Activated naive CD4-positive, alpha-beta T cell treated with anti-CD3 and anti-CD28 coated beads for 36 hours (primary cell): ENCODE data around the gene AKR1A1. TPM values are rescaled to one million over a fixed set of nuclear protein-coding genes. Genes with fewer than 3 reads are reported as not detected.
"Not testable (repeated sequence)": the region's sequence is repeated elsewhere in the genome, so short reads cannot be mapped to it uniquely, and the experiment has no call there.

Experiments
- CTCF ChIA-PET: fragments of 350-600 bp; sonication (Branson Sonifier 250); formaldehyde crosslinking; loops from one replicate; lab custom pipeline; 2021; ENCODE audit warnings: antibody characterized with exemption; lab: Charles Lee
- DNase-seq: peaks from one replicate; pipeline ENCODE4 v3.0.0-alpha.2; 2020
- H3K27ac Mint-ChIP-seq: one replicate; pipeline ENCODE4 v1.8.0; 2021; ENCODE audit warnings: mild to moderate bottlenecking, mixed read lengths
- H3K27me3 Mint-ChIP-seq: one replicate; pipeline ENCODE4 v1.8.0; 2021; ENCODE audit warnings: low read depth, mixed read lengths
- H3K36me3 Mint-ChIP-seq: one replicate; pipeline ENCODE4 v1.8.0; 2021; ENCODE audit warnings: low read depth, mixed read lengths
- H3K4me1 Mint-ChIP-seq: one replicate; pipeline ENCODE4 v1.8.0; 2021; ENCODE audit warnings: low read depth, mixed read lengths
- H3K4me3 Mint-ChIP-seq: one replicate; pipeline ENCODE4 v1.8.0; 2021; ENCODE audit warnings: mild to moderate bottlenecking, moderate library complexity, mixed read lengths
- H3K9me3 Mint-ChIP-seq: one replicate; pipeline ENCODE4 v1.8.0; 2021; ENCODE audit warnings: mixed read lengths
- intact Hi-C: fragments of 100-400 bp; cut with micrococcal nuclease; formaldehyde crosslinking; loops from one replicate; pipeline ENCODE4 v1.15.1; 2023
- total RNA-seq, 2 experiments: library from RNA; stranded (reverse); gene quantifications; one replicate each; pipeline ENCODE4 v1.2.3, GENCODE V29; 2021

The AKR1A1 gene
- total RNA-seq, 2 experiments from 2014 or later = 207 to 217 TPM

DNA sequence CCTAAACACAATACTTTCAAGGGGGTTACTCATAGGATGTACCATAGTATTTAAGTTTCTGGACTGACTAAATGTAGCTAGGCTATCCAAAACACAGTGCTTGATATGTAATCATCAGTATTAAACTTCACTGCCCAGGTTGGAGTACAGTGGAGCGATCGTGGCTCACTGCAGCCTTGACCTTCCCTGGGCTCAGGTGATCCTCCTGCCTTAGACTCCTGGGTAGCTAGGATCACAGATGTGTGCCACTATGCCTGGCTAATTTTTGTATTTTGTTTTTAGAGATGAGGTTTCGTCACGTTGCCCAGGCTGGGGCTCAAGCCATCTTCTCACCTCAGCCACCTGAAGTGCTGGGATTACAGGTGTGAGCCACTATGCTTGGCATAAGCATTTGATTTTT lies 43.8 kb downstream of the AKR1A1 start:
- no peaks in the 10 kb centered on the region for H3K27me3 Mint-ChIP-seq

DNA sequence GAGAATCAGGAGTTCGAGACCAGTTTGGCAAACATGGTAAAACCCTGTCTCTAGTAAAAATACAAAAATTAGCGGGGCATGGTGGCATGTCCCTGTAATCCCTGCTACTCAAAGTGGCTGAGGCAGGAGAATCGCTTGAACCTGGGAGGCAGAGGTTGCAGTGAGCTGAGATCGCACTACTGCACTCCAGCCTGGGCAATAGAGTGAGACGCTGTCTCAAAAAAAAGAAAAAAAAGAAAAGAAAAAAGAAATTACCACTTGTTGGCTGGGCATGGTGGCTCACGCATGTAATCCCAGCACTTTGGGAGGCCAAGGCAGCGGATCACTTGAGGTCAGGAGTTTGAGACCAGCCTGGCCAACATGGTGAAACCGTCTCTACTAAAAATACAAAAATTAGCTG lies 46.1 kb downstream of the AKR1A1 start:
- H3K27me3 Mint-ChIP-seq, CTCF ChIA-PET, H3K9me3 Mint-ChIP-seq, H3K4me3 Mint-ChIP-seq, intact Hi-C loops, DNase-seq, H3K27ac Mint-ChIP-seq: not testable (repeated sequence)
- Mint-ChIP-seq H3K4me1 (peaks cover 37% of the 10 kb centered on the region), H3K36me3 (peaks cover 40% of the 10 kb centered on the region)

More for the DNA sequence above, 43.8 kb downstream of the AKR1A1 start:
- CTCF ChIA-PET = interaction anchor here (0.7 kb wide), 1 partner anchor 81 kb away, joined by 4 read pairs; no protein-coding TSS in a partner anchor
- intact Hi-C loops = no loop called here
- Mint-ChIP-seq H3K36me3 (peaks cover 41% of the 10 kb centered on the region), H3K9me3 (no peaks in the 10 kb centered on the region), H3K4me1 (peaks cover 28% of the 10 kb centered on the region), H3K27ac (no peak overlapping the region), H3K4me3 (no peak overlapping the region)
- DNase-seq = no peak

DNA sequence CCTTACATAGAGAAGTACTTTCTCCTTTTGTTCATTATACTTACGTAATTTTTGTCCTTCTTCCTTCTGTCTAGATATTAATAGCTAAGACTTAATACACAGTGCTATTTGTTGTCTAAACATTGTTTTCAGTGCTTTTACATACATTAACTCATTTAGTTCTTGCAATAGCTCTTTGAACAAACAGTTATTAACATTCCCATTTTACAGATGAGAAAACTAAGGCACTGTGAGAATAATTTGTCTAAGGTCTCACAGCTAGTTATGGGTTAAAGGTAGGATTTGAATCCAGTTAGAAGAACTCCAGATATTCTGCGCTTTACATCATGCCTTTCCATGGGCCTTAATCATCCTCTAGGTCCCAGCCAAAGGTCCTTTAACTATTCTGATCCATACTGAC lies 53.6 kb downstream of the AKR1A1 start:
- Mint-ChIP-seq H3K36me3 (peaks cover 41% of the 10 kb centered on the region), H3K4me3 (no peak overlapping the region), H3K27me3 (no peaks in the 10 kb centered on the region)

DNA sequence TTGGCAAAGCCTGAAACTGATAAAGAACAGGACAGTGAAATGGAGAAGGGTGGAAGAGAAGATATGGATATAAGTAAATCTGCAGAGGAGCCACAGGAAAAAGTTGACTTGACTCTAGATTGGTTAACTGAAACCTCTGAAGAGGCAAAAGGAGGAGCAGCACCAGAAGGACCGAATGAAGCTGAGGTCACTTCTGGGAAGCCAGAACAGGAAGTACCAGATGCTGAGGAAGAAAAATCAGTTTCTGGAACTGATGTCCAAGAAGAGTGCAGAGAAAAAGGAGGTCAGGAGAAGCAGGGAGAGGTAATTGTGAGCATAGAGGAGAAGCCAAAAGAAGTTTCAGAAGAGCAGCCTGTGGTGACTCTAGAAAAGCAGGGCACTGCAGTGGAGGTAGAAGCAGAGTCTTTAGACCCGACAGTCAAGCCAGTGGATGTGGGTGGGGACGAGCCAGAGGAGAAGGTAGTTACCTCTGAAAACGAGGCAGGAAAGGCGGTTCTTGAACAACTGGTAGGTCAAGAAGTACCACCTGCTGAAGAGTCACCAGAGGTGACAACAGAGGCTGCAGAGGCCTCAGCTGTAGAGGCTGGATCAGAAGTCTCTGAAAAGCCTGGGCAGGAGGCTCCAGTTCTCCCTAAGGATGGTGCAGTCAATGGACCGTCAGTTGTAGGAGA lies 56.9 kb downstream of the AKR1A1 start:
- CTCF ChIA-PET = interaction anchor here (1.2 kb wide), 1 partner anchor 13 kb away, joined by 3 read pairs; no protein-coding TSS in a partner anchor
- H3K36me3 Mint-ChIP-seq = peaks cover 41% of the 10 kb centered on the region

More for the DNA sequence above, 53.6 kb downstream of the AKR1A1 start:
- Mint-ChIP-seq H3K27ac (no peak overlapping the region), H3K4me1 (peaks cover 32% of the 10 kb centered on the region), H3K9me3 (no peaks in the 10 kb centered on the region)
- intact Hi-C loops = no loop called here
- CTCF ChIA-PET = interaction anchor here (1.1 to 1.3 kb wide), 2 partner anchors 34 to 92 kb away, joined by 4 to 5 read pairs; no protein-coding TSS in a partner anchor
- no peak for DNase-seq

DNA sequence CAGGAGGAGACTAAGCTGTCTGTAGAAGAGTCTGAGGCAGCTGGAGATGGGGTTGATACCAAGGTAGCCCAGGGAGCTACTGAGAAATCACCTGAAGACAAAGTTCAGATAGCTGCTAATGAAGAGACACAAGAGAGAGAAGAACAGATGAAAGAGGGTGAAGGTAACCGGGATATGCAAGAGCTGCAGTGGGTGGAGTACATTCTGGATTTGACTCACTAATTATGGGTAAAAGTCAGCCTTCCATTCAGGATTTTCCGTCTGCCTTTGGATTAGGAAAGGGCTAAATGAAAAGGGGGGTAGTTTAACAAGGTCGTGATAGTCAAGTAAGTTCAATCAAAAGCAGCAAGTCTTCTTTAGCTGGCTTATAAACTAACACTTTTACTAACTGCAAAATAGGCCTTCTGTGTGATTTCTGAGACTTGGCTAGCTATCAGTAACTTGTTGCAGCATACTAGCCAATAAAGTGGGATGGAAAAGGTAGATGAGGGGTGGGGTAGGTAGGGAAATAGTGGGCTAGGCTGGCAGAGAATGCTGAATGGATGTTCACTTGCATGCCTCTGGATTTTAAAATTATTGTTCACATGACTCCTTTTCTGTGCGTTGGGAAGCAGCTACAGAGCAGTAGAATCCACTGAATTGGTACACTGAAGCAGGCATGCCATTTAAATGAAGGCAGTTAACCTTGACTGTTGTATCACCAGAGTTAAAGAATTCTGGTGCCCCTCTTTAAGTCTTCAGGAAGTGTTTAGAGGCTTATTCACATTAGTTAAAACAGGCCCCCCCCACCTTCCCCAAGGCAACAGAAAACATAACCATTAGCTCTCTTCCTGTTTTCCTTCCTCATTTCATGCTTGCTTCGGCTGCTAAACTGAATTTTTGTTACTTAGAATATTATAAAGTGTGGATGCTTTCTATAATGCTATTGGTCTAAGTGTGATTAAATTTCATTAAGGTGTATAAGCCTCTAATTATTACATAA lies 57.8 kb downstream of the AKR1A1 start:
- H3K36me3 Mint-ChIP-seq = peaks cover 42% of the 10 kb centered on the region
- no peak overlapping the region for H3K4me3 Mint-ChIP-seq
- intact Hi-C loops = loop anchor here (5.0 kb wide), 1 partner anchor 44 kb away; no protein-coding TSS in a partner anchor
- H3K27me3 Mint-ChIP-seq = no peaks in the 10 kb centered on the region
- no peaks in the 10 kb centered on the region for H3K9me3 Mint-ChIP-seq
- CTCF ChIA-PET = interaction anchor here (1.2 kb wide), 1 partner anchor 12 kb away, joined by 3 read pairs; no protein-coding TSS in a partner anchor
- DNase-seq = no peak
- peak overlapping the region; percentile 1 for H3K27ac Mint-ChIP-seq
- H3K4me1 Mint-ChIP-seq = peaks cover 15% of the 10 kb centered on the region

More for the DNA sequence above, 56.9 kb downstream of the AKR1A1 start:
- peaks cover 15% of the 10 kb centered on the region for H3K4me1 Mint-ChIP-seq
- no peaks in the 10 kb centered on the region for H3K9me3 Mint-ChIP-seq
- H3K27me3 Mint-ChIP-seq = no peaks in the 10 kb centered on the region
- H3K27ac Mint-ChIP-seq = peak overlapping the region; percentile 60
- DNase-seq = no peak
- no peak overlapping the region for H3K4me3 Mint-ChIP-seq
- intact Hi-C loops = loop anchor here (5.0 kb wide), 1 partner anchor 45 kb away; no protein-coding TSS in a partner anchor

DNA sequence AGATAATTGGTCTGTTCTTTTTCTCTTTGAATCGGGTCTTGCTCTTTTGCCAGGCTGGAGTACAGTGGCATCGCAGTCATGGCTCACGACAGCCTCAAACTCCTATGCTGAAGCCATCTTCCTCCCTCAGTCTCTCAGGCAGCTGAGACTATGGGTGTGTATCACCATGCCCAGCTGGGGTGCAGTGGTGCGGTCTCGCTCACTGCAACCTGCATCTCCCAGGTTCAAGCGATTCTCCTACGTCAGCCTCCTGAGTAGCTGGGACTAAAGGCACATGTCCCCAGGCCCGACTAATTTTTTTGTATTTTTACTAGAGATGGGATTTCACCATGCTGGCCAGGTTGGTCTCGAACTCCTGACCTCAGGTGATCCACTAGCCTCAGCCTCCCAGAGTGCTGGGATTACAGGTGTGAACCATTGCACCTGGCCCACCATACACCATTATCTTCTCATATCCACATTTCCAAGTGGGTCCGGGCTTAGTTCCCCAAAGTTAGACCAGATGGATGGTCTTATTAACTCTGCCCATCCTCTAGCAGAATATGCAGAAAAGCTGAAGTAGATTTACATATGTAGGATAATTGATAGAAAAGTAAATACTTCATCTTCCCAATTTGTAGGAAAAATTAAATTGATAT lies 60.1 kb downstream of the AKR1A1 start:
- intact Hi-C loops = no loop called here
- peaks cover 13% of the 10 kb centered on the region for H3K4me1 Mint-ChIP-seq
- no peak for DNase-seq
- no peaks in the 10 kb centered on the region for H3K27me3 Mint-ChIP-seq
- no peaks in the 10 kb centered on the region for H3K9me3 Mint-ChIP-seq
- peaks cover 45% of the 10 kb centered on the region for H3K36me3 Mint-ChIP-seq
- no peak overlapping the region for H3K27ac Mint-ChIP-seq
- CTCF ChIA-PET = interaction anchor here (0.6 kb wide), 1 partner anchor 279 kb away, joined by 3 read pairs; no protein-coding TSS in a partner anchor
- no peak overlapping the region for H3K4me3 Mint-ChIP-seq

DNA sequence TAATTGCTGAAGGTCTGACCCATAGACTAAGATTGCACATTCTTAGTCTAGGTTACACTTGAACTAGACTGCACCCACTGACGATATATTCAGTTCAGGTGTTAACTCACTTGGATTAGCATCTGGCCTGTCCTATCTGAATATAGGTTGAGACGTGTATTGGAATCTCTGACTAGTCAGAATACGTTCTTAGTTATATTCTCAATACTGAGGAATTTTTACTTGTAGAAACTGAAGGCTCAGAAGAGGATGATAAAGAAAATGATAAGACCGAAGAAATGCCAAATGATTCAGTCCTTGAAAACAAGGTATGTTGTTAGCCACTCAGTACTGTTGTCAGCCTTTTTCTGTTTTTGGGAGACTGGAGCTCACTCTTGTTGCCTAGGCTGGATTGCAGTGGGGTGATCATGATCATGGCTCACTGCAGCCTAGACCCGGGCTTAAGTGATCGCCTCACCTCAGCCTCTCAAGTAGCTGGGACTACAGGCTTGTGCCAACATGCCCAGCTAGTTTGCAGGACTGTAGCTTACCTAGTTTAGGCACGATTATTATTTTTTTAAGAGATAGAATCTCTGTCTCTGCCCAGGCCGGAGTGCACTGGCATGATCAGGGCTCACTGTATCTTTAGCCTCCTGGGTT lies 62.4 kb downstream of the AKR1A1 start:
- CTCF ChIA-PET = interaction anchor here (0.6 kb wide), 1 partner anchor 273 kb away, joined by 3 read pairs; the partner anchor contains the start of gene MUTYH
- no peak overlapping the region for H3K4me3 Mint-ChIP-seq

DNA sequence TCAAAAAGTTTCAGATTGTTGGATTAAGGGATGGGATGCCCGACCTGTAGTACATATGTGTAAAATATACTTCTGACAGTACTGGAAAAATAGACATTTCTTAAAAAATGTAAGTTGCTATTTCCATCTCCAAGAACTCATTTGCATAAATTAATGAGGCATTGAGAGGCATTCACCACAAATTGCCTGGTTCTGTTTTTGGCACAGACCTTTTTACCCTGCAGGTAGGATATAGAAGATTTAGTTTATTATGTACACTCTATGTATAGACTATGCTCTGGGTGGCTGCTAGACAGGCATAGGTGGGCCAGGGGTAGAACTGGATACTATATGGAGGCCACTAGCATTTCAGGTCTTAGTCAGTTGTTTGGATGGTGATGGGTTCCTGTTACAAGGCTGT lies 65.3 kb downstream of the AKR1A1 start:
- Mint-ChIP-seq H3K4me1 (peaks cover 6% of the 10 kb centered on the region), H3K36me3 (peaks cover 31% of the 10 kb centered on the region), H3K27ac (no peak overlapping the region), H3K9me3 (no peaks in the 10 kb centered on the region), H3K27me3 (no peaks in the 10 kb centered on the region), H3K4me3 (no peak overlapping the region)
- no peak for DNase-seq
- intact Hi-C loops = no loop called here
- CTCF ChIA-PET = no interaction called here

More for the DNA sequence above, 62.4 kb downstream of the AKR1A1 start:
- intact Hi-C loops = no loop called here
- peaks cover 5% of the 10 kb centered on the region for H3K4me1 Mint-ChIP-seq
- no peak for DNase-seq
- peak overlapping the region; percentile 61 for H3K27ac Mint-ChIP-seq
- H3K36me3 Mint-ChIP-seq = peaks cover 45% of the 10 kb centered on the region
- no peaks in the 10 kb centered on the region for H3K9me3 Mint-ChIP-seq
- no peaks in the 10 kb centered on the region for H3K27me3 Mint-ChIP-seq

DNA sequence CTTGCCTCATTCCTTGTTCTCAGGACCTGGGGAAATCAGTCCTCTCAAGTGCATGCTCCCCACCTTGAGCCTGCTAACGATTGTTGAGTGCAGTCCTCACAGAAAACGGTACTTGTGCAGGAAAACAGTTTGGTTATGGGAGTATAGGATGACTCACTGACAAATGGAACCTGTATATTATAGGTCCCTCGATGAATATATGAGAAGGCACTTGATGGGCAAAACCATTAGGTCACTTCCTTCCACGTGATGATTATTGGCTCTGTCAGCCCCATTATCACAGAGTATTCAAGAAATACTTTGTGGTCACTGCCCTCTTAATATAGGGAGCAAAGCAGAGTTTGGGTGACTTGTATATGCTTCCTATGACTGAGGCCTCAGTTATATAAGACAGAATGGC lies 67.0 kb downstream of the AKR1A1 start:
- peaks cover 6% of the 10 kb centered on the region for H3K4me1 Mint-ChIP-seq
- DNase-seq = no peak
- intact Hi-C loops = no loop called here
- H3K9me3 Mint-ChIP-seq = no peaks in the 10 kb centered on the region
- CTCF ChIA-PET = no interaction called here
- H3K36me3 Mint-ChIP-seq = peaks cover 29% of the 10 kb centered on the region
- H3K27ac Mint-ChIP-seq = no peak overlapping the region
- no peaks in the 10 kb centered on the region for H3K27me3 Mint-ChIP-seq
- H3K4me3 Mint-ChIP-seq = no peak overlapping the region

DNA sequence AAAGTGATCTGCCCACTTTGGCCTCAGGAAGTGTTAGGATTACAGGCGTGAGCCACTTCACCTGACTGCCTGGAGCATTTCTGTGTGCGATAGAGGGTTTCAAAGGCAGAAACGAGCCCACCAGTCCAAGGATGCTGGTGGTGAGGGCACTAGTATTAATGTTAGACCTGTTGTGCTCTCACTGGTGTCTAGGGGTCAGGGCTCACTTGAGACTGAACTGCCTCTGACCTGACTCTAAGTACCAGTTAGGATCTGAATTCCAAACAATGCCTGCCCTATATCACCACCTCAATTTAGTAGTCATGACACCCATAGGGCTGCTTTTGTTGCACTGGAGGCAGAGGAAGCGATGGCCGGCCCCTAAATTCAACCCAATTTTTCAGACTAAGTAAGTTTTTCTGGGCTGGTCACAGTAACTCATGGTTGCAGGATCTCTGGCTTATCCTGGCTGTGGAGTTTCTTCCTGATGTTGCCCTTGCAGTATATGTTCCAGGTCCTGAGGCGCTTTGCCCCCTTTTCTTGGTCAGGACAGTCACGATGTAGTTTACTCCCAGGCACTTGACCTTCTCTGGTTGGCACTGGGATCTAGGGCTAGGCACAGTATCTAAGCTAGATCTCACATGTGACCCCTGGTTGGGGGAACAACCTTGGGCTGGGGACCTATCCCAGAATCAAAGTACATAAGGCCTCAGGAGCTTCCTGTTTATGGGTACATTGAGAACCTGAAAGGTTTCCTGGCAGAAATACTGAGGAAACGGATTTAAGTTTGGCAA lies 68.7 kb downstream of the AKR1A1 start:
- Mint-ChIP-seq H3K4me1 (peaks cover 6% of the 10 kb centered on the region), H3K27ac (peak overlapping the region; percentile 70), H3K27me3 (no peaks in the 10 kb centered on the region), H3K9me3 (no peaks in the 10 kb centered on the region), H3K4me3 (no peak overlapping the region), H3K36me3 (peaks cover 29% of the 10 kb centered on the region)
- intact Hi-C loops = no loop called here
- CTCF ChIA-PET = no interaction called here
- no peak for DNase-seq
